Left lung (tissue), 10 donors: Measurements from ENCODE around the gene CCDC158. TPM values are rescaled to one million over a fixed set of nuclear protein-coding genes. Genes with fewer than 3 reads are reported as not detected.

Source experiments
- ATAC-seq: fragments of 200-7000 bp; cut with Tn5 transposase; one replicate; pipeline ENCODE4 v1.9.1; 2020; ENCODE audit warnings: moderate library complexity
- DNase-seq, 4 donors: peaks; one replicate each; pipeline ENCODE4 v3.0.0-alpha.2; 2013 to 2020
- H3K27ac ChIP-seq, 2 donors: fragments of 200-600 bp; sonication (generic) in 1 of 2; one replicate each; pipeline versions ENCODE4 v1.5.0 to v1.8.0; 2020 to 2021
- H3K27me3 ChIP-seq, 2 donors: fragments of 200-600 bp; sonication (generic) in 1 of 2; one replicate each; pipeline versions ENCODE4 v1.5.0 to v1.8.0; 2020 to 2021
- H3K36me3 ChIP-seq, 2 donors: fragments of 200-600 bp; sonication (generic) in 1 of 2; one replicate each; pipeline versions ENCODE4 v1.5.0 to v1.8.0; 2020 to 2021
- H3K4me1 ChIP-seq, 2 donors: fragments of 200-600 bp; one replicate each; pipeline ENCODE4 v1.8.0; 2021
- H3K4me3 ChIP-seq, 2 donors: fragments of 200-600 bp; sonication (generic) in 1 of 2; one replicate each; pipeline versions ENCODE4 v1.5.0 to v1.8.0; 2020 to 2021; ENCODE audit warnings: mild to moderate bottlenecking in 1 of 2
- H3K9me3 ChIP-seq, 2 donors: fragments of 200-600 bp; sonication (generic) in 1 of 2; one replicate each; pipeline versions ENCODE4 v1.5.0 to v1.8.0; 2020 to 2021
- CTCF ChIP-seq, 2 donors: fragments of 200-600 bp; sonication (generic) in 1 of 2; IDR thresholded peaks; one replicate each; pipeline versions ENCODE4 v1.5.0 to v1.8.0; 2021; ENCODE audit warnings: antibody characterized with exemption in 2 of 2
- intact Hi-C, 2 donors: fragments of 100-400 bp; cut with DNase I; formaldehyde crosslinking; loops; one replicate each; pipeline versions ENCODE4 v1.11.2 to v1.14.2; 2022
- polyA plus RNA-seq, 6 donors: library from polyadenylated mRNA; unstranded; fragments of 120-200 nt; gene quantifications; one replicate each; pipeline ENCODE4 v1.2.1, GENCODE V29; 2013; ENCODE audit not compliant: insufficient read length in 6 of 6
- total RNA-seq, 2 donors: library from RNA; stranded (reverse); fragmentation: NEBNext Ultra II Directional; extraction: Animal tissue kit (Norgen Biotek cat#: 25700); gene quantifications; one replicate each; pipeline ENCODE4 v1.2.1, GENCODE V29; 2021
- donor health status: DM: no; HTN: yes; CAD: no.
- donor health status: DM: no; HTN: no; CAD: no.

CCDC158 gene
- total and polyA plus RNA-seq, 8 donors: 0.47 to 1.6 (median 0.84) TPM

- H3K4me1 ChIP-seq: peaks cover 0 to 5% of the 10 kb centered on the region in 2 donors
- no peak overlapping the region for H3K27ac ChIP-seq
- no peak for TF ChIP-seq CTCF (IDR thresholded peaks at IDR 0.05)
- no peaks in the 10 kb centered on the region for H3K36me3 ChIP-seq
- ATAC-seq (peak; percentile 31), DNase-seq (no peak)
- H3K27me3 ChIP-seq: peaks cover 0 to 10% of the 10 kb centered on the region in 2 donors
- peaks cover 0 to 3% of the 10 kb centered on the region in 2 donors for H3K9me3 ChIP-seq
- no peak overlapping the region for H3K4me3 ChIP-seq
- intact Hi-C loops: no loop called here
These were observed 78.1 kb downstream of the CCDC158 start for GRCh38 chr4:76342803-76343202.

- no peaks in the 10 kb centered on the region for H3K9me3 ChIP-seq
- TF ChIP-seq CTCF (IDR thresholded peaks at IDR 0.05): no peak
- H3K27me3 ChIP-seq: peaks cover 0 to 14% of the 10 kb centered on the region in 2 donors
- peak; percentile 94 for ATAC-seq
- intact Hi-C loops: no loop called here
- H3K27ac ChIP-seq: no peak overlapping the region
- no peaks in the 10 kb centered on the region for H3K36me3 ChIP-seq
- H3K4me3 ChIP-seq: no peak overlapping the region
- H3K4me1 ChIP-seq: peaks cover 0 to 5% of the 10 kb centered on the region in 2 donors
- DNase-seq: no peak
These were observed 78.8 kb downstream of the CCDC158 start for GRCh38 chr4:76342191-76342590.

GRCh38 chr4:76341063-76341462 is 79.9 kb downstream of the CCDC158 start:
- ATAC-seq (peak; percentile 69), DNase-seq (no peak)
- peaks cover 0 to 5% of the 10 kb centered on the region in 2 donors for H3K4me1 ChIP-seq
- H3K36me3 ChIP-seq: no peaks in the 10 kb centered on the region
- intact Hi-C loops: no loop called here
- no peak overlapping the region for H3K27ac ChIP-seq
- H3K9me3 ChIP-seq: no peaks in the 10 kb centered on the region
- TF ChIP-seq CTCF (IDR thresholded peaks at IDR 0.05): no peak
- peaks cover 0 to 14% of the 10 kb centered on the region in 2 donors for H3K27me3 ChIP-seq
- no peak overlapping the region for H3K4me3 ChIP-seq

GRCh38 chr4:76339364-76339763 is 81.6 kb downstream of the CCDC158 start:
- DNase-seq: peak in 2 of 4 donors; percentile 1 to 5
- ATAC-seq: no peak
- Histone ChIP-seq H3K36me3 (no peaks in the 10 kb centered on the region), H3K27me3 (peaks cover 0 to 19% of the 10 kb centered on the region in 2 donors), H3K27ac (no peak overlapping the region), H3K4me3 (no peak overlapping the region), H3K9me3 (no peaks in the 10 kb centered on the region), H3K4me1 (peaks cover 0 to 5% of the 10 kb centered on the region in 2 donors)
- TF ChIP-seq CTCF (IDR thresholded peaks at IDR 0.05): no peak
- intact Hi-C loops: no loop called here

GRCh38 chr4:76334885-76335284 is 86.1 kb downstream of the CCDC158 start:
- H3K9me3 ChIP-seq: no peaks in the 10 kb centered on the region
- H3K4me3 ChIP-seq: no peak overlapping the region
- no peaks in the 10 kb centered on the region for H3K4me1 ChIP-seq
- DNase-seq (no peak), ATAC-seq (no peak)
- no peaks in the 10 kb centered on the region for H3K36me3 ChIP-seq
- intact Hi-C loops: no loop called here
- TF ChIP-seq CTCF (IDR thresholded peaks at IDR 0.05): no peak
- no peak overlapping the region for H3K27ac ChIP-seq
- peaks cover 2 to 10% of the 10 kb centered on the region in 2 donors for H3K27me3 ChIP-seq
